Measurements from ENCODE around the gene PARD3.

Gene PARD3

DNA sequence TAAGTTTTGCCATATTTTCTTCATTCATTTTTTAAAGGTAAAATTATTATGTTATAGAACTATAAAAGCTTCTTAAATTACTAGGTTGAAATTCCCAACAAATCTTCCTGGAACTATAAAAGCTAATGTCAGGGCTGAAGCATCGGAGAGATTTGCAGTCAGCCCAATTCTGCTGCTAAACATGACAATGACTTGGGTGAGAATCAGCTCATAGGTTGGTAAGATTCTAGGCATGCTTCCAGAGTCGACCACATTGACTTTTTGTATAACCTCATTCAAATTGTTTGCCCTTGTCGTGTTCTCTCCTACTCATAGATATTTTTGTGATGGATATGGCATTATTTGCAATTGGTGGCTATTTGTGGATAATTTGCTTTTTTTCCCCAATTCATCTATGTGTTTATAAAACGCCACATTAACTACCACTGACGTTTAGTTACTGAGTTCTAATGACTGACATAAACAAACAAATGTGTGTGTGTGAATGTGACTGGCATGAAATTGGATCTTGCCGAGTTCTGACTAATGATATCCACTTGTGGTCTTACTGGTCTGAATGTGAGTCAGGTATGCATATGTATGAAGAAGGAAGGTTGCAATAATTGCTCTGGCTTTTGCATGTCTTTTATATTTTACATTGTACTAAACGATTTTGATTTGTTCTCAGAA is 579.8 kb downstream of the PARD3 start:
- no peak for DNase-seq

DNA sequence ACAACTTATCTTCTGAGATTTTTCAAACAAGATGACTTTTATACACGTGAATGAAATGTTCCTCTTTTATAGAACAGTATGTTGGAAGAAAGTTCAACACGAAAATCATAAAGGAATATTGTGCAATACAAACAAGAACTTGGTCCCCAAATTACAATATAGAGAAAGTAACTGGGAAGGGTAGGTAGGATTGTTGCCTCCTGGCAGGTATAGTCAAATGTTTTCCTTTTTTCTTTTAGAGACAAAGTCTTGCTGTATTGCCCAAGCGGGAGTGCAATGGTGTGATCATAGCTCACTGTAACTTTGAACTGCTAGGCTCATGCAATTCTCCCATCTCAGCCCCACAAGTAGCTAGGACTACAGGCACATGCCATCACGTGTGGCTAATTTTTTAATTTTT is 582.6 kb downstream of the PARD3 start:
- no peak for DNase-seq

DNA sequence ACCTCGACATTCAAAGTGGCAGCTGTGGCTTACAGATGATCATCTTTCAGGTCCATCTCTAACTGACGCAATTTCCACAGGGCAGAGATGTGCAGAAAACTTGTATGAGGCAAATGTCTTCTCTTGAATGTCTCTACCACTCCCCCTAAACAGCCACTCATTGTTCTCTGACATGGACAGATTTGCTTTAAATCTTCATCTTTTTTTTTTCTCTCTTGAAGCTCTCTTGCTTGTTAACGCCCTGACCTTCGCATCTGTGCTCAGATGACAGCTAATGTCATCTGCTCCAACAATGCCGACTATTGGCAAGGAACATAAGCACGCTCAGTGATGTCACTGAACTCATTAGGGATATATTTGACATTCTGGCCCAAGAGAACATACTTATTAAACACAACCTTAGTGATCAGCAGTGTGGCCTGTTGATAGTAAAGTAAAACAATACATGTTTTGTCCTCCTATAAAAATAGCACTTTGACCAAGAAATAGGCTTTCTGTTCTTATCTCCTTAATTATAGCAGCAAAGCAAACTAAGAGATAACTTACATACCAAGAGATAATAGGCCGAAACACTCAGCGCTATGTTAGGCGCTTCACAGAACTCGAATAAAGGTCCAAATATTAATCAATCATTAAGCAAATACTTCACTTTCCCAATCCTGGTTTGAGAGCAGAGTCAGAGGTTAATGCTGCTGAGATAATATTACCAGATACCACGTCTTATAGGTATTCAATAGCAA is 583.5 kb downstream of the PARD3 start:
- DNase-seq, result no peak

DNA sequence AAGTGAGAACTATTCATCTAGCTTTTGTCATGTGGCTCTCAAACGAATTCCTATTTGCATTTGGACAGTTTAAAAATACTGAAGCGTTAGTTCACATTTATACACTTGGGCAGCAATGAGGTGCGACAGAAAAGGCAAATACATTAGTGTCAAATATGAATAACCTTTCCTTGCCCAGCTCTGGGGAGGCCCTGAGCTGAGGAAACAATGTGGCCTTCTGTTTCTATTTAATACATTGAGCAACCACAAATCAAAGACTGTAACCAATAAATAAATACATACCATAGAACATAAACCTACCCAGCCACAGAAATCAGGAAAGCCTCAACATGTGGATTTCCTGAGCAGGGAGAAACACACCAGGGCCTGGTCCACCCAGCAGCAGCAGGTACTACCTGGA is 585.2 kb downstream of the PARD3 start:
- DNase-seq, result no peak

DNA sequence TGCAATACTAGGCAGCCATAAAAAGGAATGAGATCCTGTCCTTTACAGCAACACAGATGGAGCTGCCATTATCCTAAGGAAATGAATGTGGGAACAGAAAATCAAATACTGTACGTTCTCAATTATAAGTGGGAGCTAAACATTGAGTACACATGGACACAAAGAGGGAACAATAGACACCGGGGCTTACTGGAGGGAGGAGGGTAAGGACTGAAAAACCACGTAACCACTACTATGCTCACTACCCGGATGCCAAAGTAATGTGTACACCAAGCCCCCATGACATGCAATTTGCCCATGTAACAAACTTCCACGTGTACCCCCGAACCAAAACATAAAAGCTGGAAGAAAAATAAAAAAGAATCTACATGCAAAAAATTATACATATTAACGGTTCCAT is 587.0 kb downstream of the PARD3 start:
- DNase-seq, result no peak

DNA sequence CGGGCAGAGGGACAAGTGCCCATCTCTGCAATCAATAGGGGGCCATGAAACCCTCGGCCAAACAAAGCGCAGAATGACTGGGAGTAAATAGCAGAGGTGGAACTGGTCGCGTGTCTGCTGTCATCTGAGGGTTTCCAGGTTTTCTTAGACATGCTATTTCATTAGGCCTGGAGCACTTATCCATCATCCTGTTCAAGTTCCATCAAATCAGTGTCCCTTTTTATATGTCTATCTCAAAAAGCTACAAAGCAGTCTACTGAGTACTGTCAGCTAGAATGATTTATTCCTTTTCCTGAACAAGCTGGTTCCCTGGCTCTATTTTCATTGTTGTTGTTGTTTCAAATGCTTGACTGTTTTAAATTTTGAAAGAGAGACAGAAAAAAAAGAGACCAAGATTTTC is 590.5 kb downstream of the PARD3 start:
- DNase-seq, result no peak

DNA sequence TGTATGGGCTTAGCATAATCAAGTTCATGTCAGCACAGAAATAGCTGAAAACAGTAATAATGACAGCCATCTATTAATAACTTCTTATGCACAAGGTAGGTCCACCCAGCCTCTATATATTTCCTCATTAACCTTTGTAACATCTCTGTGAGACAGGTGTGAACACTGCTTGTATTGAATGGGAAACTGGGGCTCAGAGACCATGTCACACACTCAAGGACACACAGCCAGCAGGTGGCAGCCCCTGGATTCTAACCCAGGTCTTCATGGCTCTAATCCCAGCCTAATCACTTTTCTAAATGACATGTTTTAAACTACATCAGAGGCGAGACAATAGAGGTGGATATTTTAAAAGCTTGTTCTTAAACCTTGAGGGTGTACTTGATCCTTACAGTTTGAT is 591.4 kb downstream of the PARD3 start:
- DNase-seq, result no peak

DNA sequence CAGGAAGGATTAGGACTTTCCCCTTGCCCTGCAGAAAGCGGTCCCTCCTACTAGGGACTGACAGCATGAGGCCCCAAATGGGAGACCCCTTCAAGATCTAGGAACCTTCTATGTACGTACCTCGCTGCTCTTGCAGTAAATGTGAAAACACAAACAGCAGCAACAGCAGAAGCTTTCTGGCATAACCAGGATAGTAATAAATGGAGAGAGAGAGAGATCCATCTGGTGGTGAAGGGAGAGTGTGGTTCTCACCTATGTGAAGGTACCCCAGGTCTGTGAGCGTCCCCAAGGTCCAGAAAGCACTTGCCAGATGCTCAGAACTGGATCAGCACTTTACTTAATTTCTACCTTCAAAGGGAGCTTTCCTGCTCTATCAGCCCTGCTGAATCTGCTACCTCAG is 592.7 kb downstream of the PARD3 start:
- DNase-seq, result no peak

DNA sequence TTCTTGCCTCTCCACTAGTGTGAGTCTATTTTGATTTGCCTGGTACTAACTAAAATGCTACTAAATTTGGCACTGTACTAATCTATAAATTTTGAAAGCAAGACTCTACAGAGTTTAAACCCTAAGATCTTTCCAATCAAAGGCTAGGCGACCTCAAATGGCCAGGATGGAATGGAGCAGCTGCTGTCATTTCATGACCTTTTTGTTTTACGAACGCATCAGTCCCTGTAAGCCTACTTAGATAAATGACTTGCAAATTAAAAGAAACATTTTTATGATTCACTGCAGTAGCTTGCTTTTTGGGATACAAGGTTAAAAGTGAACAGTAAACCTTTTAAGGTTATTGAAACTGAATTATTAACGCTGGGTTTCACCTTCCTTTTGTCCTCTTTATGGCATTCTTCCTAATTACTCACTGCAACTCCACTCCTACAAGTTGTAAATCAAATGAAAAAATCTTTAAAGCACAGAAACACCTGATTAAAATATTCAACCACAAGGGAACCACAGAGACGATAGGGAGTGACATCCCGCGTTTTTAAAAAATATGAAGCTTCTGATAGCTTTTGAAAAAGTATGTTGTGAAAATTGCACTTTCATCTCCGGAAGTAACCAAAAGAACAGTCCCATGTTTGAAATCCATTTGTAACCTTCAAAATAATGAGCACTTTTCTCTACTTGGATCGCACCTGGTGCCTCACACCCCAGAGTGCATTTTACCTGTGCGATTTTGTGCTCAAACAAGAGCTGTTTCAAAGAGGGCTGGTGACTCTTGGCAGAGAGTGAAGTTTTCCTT is 595.1 kb downstream of the PARD3 start:
- no peak for DNase-seq

DNA sequence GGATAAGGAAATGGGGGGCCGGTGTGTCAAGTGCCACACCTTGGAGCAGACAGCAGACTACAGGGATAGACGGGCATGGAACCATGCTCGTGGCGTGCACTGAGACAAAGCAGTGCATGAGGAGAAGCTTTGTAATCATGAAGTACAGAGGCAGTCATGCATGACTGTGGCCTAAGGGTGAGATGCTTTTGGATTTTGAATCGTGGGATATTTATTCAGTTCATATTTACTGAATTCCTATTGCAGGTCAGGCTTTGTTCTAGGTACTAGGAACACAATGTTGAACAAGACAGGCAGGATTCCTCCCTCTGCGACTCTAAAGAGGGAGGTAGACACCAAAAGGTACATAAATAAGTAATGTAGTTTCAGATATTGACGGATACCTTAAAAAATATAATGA is 597.6 kb downstream of the PARD3 start:
- no peak for DNase-seq

DNA sequence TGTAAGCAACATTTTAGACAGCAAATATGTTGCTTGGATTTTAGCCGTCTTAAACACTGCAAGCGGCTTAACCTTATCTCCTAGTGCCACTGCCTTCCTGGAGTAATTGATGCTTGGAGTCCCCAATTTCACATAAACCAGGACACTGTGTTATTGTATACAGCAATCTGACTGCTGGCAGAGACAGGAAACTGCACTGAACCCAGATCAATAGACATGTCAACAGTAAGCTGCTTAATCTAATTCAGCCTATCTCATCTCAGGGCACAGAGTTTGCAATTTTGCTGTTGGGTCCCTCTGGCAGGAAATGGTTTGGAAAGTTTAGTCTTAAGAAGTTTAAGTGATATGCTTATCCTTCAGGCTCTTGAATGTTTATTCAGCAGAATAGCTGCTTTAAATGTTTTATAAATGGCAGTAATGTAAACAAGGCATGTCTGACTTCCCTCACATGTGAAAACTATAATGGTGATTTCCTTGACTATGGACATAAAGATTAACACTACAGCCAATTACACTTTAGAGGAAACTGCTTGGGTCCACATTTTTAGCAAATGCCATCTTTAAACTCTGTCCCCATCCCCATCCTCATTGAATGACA is 598.6 kb downstream of the PARD3 start:
- DNase-seq, result no peak

DNA sequence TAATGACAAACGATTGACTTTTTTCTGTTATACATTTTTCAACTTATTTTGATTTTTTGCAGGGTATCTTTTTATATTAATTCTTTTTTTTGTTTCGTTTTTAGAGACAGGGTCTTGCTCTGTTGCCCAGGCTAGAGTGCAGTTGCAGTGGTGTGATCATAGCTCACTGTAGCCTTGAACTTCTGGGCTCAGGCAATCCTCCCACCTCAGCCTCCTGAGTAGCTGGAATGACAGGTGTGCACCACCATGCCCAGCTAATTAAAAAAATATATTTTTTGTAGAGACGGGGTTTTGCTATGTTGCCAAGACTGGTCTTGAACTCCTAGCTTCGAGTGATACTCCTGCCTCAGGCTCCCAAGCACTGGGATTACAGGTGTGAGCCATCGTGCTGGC is 601.3 kb downstream of the PARD3 start:
- no peak for DNase-seq

DNA sequence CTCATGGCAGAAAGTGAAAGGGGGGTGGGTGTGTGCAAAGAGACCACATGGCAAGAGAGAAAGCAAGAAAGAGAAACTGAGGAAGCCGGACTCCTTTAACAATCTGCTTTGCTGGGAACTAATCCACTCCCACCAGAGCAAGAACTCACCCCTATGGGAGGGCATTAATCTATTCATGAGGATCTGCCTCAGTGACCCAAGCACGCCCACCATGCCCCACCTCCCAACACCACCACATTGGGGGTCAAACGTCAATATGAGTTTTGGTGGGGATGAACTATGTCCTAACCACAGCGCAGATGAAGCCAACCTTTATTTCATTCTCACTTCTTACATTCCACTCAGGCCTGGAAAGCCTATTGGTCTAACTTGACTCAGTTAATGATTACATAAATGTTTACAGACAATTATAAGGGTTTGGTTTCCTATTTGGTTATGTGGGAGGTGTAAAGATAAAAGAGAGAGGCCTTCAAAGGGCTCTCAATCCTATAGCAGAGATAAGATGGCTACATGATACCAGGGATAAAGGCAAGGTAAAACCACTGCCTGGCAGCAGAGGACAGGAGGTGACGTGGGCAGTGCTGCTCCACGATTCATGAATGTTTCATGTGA is 601.8 kb downstream of the PARD3 start:
- DNase-seq, result no peak

DNA sequence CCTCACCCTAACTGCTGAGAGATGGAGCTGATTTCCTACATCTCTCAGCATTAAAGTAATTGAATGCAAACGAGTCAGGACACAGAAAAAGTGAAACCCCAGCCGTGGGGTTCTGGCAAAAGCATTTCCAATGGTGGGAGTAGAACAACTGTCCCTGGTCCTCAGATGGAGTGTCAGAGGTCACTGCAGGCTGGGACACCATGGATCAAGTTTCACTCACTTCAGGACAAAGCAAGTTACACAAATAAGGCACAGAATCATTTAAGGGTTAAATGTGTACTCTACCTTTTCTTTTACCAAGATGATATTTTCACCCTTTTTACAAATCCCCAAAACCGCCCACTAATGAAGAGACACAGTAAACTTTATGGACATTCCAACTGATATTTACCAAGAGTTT is 607.8 kb downstream of the PARD3 start:
- DNase-seq, result no peak

DNA sequence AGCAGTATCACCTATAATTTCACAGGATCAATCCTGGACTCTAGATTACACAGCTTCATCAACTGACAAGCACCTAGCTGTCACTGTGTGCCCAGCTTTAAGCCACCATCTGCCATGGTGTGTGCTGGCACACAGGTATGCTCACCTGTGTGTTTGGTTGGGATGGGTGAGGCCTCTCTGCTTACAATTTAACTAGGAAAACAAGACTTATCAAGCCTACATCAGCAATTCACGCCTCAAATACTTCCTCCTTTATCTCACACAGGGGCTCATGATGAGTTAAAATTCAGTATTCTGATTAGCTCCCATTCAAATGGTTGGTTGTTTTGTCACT is 608.2 kb downstream of the PARD3 start:
- DNase-seq, result no peak

DNA sequence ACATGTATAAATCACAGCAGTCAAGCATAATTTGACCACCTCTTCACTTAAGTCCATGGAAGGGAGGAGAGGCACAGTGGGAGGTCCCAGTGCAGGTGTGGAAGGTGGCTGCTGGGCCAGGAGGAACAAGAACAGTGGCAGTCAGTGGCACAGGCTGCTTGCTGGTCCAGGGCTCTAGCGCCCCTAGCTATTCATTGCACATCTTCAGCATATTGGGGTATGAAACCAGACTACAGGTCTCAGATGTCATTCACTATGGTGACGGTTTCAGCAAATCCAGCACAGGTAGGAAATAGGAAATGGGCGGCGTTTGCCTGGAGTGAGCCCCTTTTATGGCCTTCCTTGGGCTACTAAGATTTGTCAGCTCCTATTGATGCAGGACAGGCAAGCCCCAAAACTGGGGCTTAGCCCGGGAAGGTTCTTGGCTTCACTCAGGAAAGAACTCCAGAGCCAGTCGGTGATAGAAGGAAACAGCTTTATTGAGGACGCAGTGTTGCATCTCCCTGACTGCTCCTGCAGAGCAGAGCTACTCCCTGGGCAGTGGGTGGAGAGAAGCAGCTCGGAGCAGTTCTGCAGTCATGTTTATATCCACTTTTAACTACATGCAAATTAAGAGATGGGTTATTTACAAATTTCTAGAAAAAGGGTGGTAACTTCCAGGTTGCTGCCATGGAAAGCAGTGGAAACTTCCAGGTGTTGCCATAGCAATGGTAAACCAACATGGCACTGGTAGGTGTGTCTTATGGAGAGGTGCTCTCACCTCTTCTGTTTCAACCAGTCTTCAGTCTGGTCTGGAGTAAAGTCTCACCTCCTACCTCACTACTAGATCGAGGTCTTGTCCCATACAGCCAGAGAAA is 608.8 kb downstream of the PARD3 start:
- no peak for DNase-seq

DNA sequence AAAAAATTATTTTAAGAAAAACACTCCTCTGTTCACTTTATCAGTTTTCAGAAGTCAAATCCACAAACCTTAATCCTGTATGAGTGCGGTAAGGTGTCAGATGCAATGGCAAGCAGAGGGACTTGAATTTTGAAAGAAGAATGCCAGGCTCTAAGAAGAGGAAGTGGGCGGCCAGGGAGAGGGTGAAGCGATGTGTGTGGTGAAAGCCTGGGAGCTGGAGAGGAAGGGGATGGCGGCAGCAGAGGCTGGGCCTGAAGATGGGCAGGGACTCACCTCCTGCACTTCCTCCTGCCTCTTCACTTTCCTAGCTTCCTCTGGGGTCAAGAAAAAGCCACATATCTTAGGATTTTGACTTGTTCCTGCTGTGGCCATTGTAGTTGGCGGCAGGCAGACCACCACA is 609.6 kb downstream of the PARD3 start:
- no peak for DNase-seq

DNA sequence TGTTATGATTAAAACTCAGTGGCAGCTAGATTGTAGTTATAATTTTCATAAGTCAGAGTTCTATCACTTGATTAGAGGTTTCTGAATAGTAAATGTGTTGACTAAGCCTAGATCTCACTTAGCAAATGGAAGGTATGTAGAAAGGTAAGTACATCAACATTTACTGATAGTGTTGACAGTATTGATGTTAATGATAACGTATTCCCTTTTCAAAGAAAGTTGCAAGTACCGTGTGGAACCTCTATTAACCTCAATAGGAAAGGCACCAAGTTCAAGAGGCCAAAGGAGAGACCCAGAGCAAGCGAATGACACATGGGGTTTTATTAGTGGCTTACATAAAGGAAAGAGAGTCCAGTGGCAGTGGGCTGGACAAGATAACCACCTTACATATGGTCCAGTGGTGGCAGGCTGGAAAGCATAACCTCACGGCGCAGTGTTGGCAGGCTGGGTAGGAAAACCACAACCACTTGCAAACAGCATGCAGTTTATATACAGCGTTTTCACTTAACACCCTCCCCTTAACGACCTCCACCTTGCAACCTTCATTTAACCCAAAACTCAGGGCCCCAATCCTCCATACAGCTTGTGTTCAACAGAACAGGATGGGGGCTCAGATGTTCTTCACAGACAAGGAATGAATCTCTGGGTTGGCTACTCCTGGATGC is 611.0 kb downstream of the PARD3 start:
- no peak for DNase-seq

DNA sequence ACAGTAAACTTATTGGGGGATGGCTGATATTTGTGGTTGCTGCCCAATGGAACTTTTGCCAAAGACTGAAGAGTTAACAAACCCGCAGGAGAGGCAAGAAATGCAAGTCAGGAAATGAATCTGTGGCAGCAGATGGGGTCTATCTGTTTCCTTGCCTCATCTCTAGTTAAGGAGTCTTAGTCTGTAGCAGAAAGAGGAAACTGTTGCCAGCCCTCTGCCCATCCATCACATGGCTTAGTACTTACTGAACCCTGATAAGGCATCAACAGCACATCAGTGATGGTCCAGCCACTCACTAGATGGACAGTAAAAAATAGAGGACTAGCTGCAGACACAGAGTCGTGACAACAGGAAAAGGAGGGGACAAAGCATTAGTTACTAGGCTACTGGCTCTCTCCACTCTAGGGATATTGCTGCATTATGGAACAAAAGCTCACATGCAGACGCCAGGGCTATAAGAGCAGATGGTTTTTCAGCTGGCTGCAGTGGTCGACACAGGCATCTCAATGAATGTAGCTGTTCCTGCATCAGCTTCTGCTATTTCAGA is 614.7 kb downstream of the PARD3 start:
- DNase-seq, result peak; percentile 55

DNA sequence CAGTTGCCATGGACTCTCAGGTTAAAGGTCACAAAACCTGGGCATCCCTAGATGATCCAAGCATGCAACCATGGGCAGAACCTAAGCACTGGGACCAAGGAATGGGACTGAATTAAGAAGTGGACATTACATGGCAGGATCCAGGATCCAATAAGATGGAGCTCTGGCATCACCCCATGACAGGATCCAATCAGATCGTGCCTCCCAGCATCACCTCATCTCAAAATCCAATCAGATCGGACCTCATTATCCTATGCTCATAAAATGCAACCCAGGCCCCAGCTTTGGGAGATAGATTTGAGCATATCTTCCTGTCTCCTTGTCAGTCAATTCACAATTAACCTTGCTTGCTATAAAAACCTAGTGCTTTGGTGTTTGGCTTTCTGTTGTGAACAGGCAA is 616.1 kb downstream of the PARD3 start:
- DNase-seq, result no peak

DNA sequence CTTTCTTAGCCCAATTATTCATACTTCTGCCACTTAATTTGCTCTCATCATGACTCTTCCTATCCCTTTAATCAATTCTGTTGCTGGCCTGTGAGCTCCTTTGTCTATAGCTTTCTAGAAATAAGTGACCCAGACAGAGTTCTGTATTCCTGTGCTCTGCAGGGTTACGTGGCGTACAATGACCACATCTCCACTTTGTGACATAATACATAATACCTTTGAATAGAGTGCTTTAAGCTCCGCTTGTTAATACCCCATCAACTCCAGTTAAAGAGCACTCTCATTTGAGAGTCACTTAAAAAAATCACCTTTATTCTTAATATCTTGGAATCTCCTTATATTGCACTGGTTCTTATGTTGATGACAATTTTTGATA is 619.0 kb downstream of the PARD3 start:
- no peak for DNase-seq

Measured in right hindlimb (tissue), 1 donor.